ES-I3 (cell line): ENCODE measurements around the gene COL23A1.

Experiments used
- H3K36me3 ChIP-seq: 2 replicates; pipeline ENCODE4 v1.6.1; 2013; ENCODE audit warnings: mild to moderate bottlenecking, low read length, control low read depth, moderate library complexity; ENCODE audit not compliant: insufficient read depth
- H3K4me1 ChIP-seq: 2 replicates; pipeline ENCODE4 v1.6.1; 2013; ENCODE audit warnings: mild to moderate bottlenecking, control low read depth, low read length; ENCODE audit not compliant: insufficient read depth
- H3K9ac ChIP-seq: 2 replicates; pipeline ENCODE4 v1.6.1; 2013; ENCODE audit warnings: low read depth, mild to moderate bottlenecking, low read length, moderate library complexity
- H3K9me3 ChIP-seq: 2 replicates; pipeline ENCODE4 v1.6.1; 2013; ENCODE audit warnings: mild to moderate bottlenecking, low read length, moderate library complexity; ENCODE audit not compliant: control insufficient read depth, insufficient read depth

COL23A1 gene

GRCh38 chr5:178421699-178422399, 168.3 kb downstream of the COL23A1 start:
- Histone ChIP-seq H3K9me3 (no peaks in the 10 kb centered on the region), H3K9ac (no peak overlapping the region), H3K36me3 (no peaks in the 10 kb centered on the region)

GRCh38 chr5:178421128-178421527, 169.1 kb downstream of the COL23A1 start:
- peaks cover 41% of the 10 kb centered on the region for H3K4me1 ChIP-seq
- H3K9ac ChIP-seq = no peak overlapping the region
- H3K9me3 ChIP-seq = no peaks in the 10 kb centered on the region
- H3K36me3 ChIP-seq = no peaks in the 10 kb centered on the region

More at GRCh38 chr5:178421699-178422399, 168.3 kb downstream of the COL23A1 start:
- H3K4me1 ChIP-seq = peaks cover 39% of the 10 kb centered on the region

GRCh38 chr5:178420354-178420781, 169.8 kb downstream of the COL23A1 start:
- peaks cover 41% of the 10 kb centered on the region for H3K4me1 ChIP-seq
- H3K9ac ChIP-seq = no peak overlapping the region
- no peaks in the 10 kb centered on the region for H3K9me3 ChIP-seq
- no peaks in the 10 kb centered on the region for H3K36me3 ChIP-seq

GRCh38 chr5:178419651-178420050, 170.5 kb downstream of the COL23A1 start:
- no peak overlapping the region for H3K9ac ChIP-seq
- no peaks in the 10 kb centered on the region for H3K9me3 ChIP-seq
- H3K36me3 ChIP-seq = no peaks in the 10 kb centered on the region

GRCh38 chr5:178419196-178419595, 171.0 kb downstream of the COL23A1 start:
- no peak overlapping the region for H3K9ac ChIP-seq
- H3K4me1 ChIP-seq = peaks cover 41% of the 10 kb centered on the region
- H3K36me3 ChIP-seq = no peaks in the 10 kb centered on the region
- H3K9me3 ChIP-seq = no peaks in the 10 kb centered on the region

More at GRCh38 chr5:178419651-178420050, 170.5 kb downstream of the COL23A1 start:
- peaks cover 41% of the 10 kb centered on the region for H3K4me1 ChIP-seq

- Histone ChIP-seq H3K9ac (no peak overlapping the region), H3K4me1 (peaks cover 45% of the 10 kb centered on the region), H3K9me3 (no peaks in the 10 kb centered on the region), H3K36me3 (no peaks in the 10 kb centered on the region)
These were observed 171.7 kb downstream of the COL23A1 start for GRCh38 chr5:178418471-178419010.

- Histone ChIP-seq H3K9me3 (no peaks in the 10 kb centered on the region), H3K9ac (no peak overlapping the region), H3K36me3 (no peaks in the 10 kb centered on the region), H3K4me1 (peaks cover 45% of the 10 kb centered on the region)
These were observed 172.2 kb downstream of the COL23A1 start for GRCh38 chr5:178418031-178418430.

GRCh38 chr5:178417391-178417811, 172.8 kb downstream of the COL23A1 start:
- H3K9me3 ChIP-seq = no peaks in the 10 kb centered on the region

GRCh38 chr5:178416919-178417318, 173.3 kb downstream of the COL23A1 start:
- peaks cover 39% of the 10 kb centered on the region for H3K4me1 ChIP-seq
- no peaks in the 10 kb centered on the region for H3K9me3 ChIP-seq
- no peaks in the 10 kb centered on the region for H3K36me3 ChIP-seq
- H3K9ac ChIP-seq = no peak overlapping the region

More at GRCh38 chr5:178417391-178417811, 172.8 kb downstream of the COL23A1 start:
- Histone ChIP-seq H3K9ac (no peak overlapping the region), H3K4me1 (peaks cover 44% of the 10 kb centered on the region), H3K36me3 (no peaks in the 10 kb centered on the region)

GRCh38 chr5:178416206-178416882, 173.8 kb downstream of the COL23A1 start:
- no peaks in the 10 kb centered on the region for H3K36me3 ChIP-seq
- no peak overlapping the region for H3K9ac ChIP-seq
- H3K9me3 ChIP-seq = no peaks in the 10 kb centered on the region
- peaks cover 34% of the 10 kb centered on the region for H3K4me1 ChIP-seq

GRCh38 chr5:178415353-178415752, 174.8 kb downstream of the COL23A1 start:
- no peaks in the 10 kb centered on the region for H3K9me3 ChIP-seq
- no peaks in the 10 kb centered on the region for H3K36me3 ChIP-seq
- peaks cover 27% of the 10 kb centered on the region for H3K4me1 ChIP-seq
- no peak overlapping the region for H3K9ac ChIP-seq

- Histone ChIP-seq H3K9me3 (no peaks in the 10 kb centered on the region), H3K4me1 (peaks cover 16% of the 10 kb centered on the region)
These were observed 176.2 kb downstream of the COL23A1 start for GRCh38 chr5:178413988-178414387.

GRCh38 chr5:178411083-178411482, 179.1 kb downstream of the COL23A1 start:
- Histone ChIP-seq H3K4me1 (peaks cover 4% of the 10 kb centered on the region; the same call in 1 of the 2 replicates), H3K9me3 (no peaks in the 10 kb centered on the region), H3K9ac (no peak overlapping the region), H3K36me3 (no peaks in the 10 kb centered on the region)

More at GRCh38 chr5:178413988-178414387, 176.2 kb downstream of the COL23A1 start:
- Histone ChIP-seq H3K36me3 (no peaks in the 10 kb centered on the region), H3K9ac (no peak overlapping the region)

- Histone ChIP-seq H3K9me3 (no peaks in the 10 kb centered on the region), H3K9ac (no peak overlapping the region), H3K36me3 (no peaks in the 10 kb centered on the region), H3K4me1 (no peaks in the 10 kb centered on the region)
These were observed 182.5 kb downstream of the COL23A1 start for GRCh38 chr5:178407646-178408045.

- no peaks in the 10 kb centered on the region for H3K4me1 ChIP-seq
- H3K36me3 ChIP-seq = no peaks in the 10 kb centered on the region
- no peaks in the 10 kb centered on the region for H3K9me3 ChIP-seq
- no peak overlapping the region for H3K9ac ChIP-seq
These were observed 185.2 kb downstream of the COL23A1 start for GRCh38 chr5:178404987-178405386.
